ENCODE results near the gene CACNA1I.

Gene CACNA1I

GRCh38 chr22:39627208-39627607 is 56.7 kb downstream of the CACNA1I start:
- DNase-seq, result no peak

- no peak for DNase-seq
Observed at GRCh38 chr22:39627865-39628562, 57.5 kb downstream of the CACNA1I start.

- no peak for DNase-seq
Observed at GRCh38 chr22:39628563-39629080, 58.1 kb downstream of the CACNA1I start.

DNA sequence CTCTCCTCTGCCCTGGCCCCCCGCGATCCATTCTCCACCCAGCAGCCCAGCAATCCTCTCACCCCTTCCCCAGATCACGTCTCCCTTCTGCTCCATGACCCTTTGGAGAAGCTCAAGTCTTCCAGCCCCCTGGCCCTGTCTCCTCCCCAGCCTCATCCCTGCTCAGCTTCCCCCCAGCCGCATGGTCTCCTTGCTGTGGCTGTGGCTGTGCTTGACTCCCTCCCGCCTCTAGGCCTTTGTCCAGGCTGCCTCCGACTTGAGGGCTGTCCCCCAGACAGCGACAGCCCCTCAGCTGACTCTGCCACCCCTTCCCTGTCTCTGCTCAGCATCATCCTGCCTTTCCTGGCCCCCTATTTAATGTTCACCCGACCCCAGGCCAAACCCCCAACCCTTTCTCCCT is 59.3 kb downstream of the CACNA1I start:
- DNase-seq, result no peak

DNA sequence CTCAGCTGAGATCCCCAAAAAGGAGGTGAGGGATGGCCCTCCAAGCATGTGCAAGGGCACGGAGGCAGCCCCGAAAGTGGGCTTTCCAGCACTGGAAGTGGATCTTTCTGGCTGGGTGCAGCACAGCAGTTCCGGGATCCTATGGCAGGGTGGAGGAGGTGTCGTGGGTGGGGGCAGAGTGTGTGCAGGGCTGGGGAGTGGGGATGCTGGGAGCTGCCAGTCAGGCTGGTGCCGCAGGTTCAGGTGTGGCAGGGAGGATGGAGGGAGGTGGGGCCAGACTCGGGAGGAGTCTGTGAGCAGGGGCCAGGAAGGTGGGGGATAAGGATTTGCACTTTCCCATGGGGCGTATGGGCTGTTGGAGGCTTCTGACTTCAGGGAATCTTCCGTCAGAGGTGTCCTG is 60.2 kb downstream of the CACNA1I start:
- DNase-seq, result no peak

GRCh38 chr22:39631381-39632286 is 61.1 kb downstream of the CACNA1I start:
- DNase-seq, result no peak

DNA sequence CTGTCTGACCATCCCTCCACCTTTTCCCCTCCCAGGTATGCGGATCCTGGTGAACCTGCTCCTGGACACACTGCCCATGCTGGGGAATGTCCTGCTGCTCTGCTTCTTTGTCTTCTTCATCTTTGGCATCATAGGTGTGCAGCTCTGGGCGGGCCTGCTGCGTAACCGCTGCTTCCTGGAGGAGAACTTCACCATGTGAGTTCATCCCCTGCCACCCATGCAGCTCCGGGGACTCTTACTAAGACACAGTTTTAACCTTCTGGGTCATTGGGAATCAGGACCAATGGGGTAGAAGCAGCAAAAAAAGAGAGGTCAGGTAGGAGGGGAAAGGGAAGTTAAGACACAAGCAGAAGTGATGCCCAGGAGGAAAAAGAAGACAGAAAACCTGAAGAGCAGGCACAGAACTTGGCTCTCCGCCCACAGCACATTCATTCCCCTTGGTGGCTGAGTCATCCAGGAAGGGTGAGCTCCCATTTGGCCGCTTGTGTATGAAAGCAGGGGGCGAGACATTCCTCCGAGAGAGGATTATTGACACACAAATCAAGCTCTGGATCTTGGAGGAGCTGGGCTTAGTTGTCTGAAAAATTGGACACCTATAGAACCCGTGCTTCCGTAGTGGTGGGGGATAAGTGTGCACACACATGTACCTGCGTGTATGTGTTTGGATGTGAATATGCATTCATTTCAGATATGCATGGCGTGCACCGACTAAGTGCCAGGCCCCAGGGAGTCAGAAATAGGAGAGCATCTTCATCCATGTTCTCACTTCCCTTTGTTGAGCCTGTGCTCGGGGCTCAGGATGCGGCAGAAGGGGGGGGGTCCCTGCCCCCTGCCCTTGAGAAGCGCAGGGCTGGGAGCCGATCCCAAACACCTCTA is 64.2 kb downstream of the CACNA1I start:
- peak; percentile 51 to 61 for DNase-seq

GRCh38 chr22:39635719-39636118 is 65.2 kb downstream of the CACNA1I start:
- DNase-seq, result no peak

GRCh38 chr22:39638958-39639357 is 68.4 kb downstream of the CACNA1I start:
- DNase-seq, result no peak

- DNase-seq, result no peak
Observed at GRCh38 chr22:39641660-39642310, 71.2 kb downstream of the CACNA1I start.

DNA sequence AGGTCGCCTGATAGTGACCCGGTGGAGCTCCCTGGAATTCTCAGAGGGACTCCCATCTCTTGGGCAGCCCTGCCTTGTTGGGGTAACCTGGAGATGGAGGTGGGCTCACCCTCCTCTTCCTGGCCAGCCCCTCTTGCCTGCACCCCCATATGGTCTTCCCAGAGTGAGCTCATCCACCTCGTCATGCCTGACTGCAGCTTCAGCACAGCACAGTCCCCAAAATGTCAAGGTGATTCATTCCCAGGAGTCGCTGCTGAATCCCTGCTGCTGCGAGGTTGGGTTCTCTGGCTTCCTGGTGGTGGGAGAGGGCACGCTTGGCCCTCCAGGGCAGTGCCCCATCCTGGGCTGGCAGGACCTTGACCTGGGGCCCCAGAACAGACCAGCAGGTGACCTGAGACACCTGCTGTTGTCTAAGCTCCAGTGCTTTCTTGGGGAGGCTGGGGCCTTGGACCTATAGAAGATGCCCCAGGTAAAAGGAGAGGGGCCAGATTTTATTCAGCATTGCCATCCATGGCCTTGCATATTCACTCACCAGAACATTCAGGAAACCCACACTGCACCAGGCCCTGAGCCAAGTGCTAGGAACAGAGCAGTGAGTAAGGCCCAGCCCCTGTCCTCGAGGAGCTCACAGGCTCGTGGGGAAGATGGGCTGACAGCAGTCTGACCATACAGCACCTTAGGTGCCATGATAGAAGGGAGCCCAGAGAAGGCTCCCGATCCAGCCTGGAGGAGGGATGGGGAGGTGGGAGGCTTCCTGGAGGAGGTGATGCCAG is 72.9 kb downstream of the CACNA1I start:
- DNase-seq, result no peak

DNA sequence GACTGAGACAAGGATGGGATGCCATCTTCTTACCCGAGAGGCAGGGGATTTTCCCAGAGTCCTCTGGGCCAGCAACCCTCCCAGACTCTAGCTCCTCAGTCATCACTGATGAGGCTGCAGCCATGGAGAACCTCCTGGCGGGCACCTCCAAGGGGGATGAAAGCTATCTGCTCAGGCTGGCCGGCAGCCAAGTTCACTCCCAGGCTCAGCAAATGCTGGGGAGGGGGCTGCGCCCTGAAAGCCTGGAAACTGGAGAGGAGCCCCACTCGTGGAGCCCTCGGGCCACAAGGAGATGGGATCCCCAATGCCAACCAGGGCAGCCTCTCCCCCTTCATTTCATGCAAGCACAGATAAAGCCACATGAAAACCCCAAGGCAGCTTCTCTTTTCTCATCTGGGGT is 75.0 kb downstream of the CACNA1I start:
- no peak for DNase-seq

DNA sequence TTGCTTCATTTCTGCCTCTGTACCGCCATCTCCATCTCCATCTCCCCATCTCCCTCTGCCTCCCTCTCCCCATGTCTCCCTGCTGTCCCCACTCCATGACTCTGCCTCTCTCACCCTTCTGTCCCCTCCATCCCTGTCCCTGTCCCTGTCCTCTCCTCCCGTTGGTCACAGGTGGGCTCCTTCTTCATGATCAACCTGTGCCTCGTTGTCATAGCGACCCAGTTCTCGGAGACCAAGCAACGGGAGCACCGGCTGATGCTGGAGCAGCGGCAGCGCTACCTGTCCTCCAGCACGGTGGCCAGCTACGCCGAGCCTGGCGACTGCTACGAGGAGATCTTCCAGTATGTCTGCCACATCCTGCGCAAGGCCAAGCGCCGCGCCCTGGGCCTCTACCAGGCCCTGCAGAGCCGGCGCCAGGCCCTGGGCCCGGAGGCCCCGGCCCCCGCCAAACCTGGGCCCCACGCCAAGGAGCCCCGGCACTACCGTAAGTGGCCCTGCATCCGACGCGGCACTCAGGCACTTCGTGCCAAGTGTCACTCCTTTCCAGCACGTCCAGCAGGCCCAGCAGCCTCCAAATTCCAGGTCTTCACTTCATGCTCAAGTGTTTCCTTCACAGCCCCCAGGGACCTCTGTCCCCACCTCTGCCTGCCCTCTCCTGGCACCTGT is 76.0 kb downstream of the CACNA1I start:
- no peak for DNase-seq

- no peak for DNase-seq
Observed at GRCh38 chr22:39647836-39648629, 77.5 kb downstream of the CACNA1I start.

- DNase-seq, result no peak
Observed at GRCh38 chr22:39648630-39648950, 78.0 kb downstream of the CACNA1I start.

GRCh38 chr22:39649500-39650089 is 79.0 kb downstream of the CACNA1I start:
- DNase-seq, result no peak

DNA sequence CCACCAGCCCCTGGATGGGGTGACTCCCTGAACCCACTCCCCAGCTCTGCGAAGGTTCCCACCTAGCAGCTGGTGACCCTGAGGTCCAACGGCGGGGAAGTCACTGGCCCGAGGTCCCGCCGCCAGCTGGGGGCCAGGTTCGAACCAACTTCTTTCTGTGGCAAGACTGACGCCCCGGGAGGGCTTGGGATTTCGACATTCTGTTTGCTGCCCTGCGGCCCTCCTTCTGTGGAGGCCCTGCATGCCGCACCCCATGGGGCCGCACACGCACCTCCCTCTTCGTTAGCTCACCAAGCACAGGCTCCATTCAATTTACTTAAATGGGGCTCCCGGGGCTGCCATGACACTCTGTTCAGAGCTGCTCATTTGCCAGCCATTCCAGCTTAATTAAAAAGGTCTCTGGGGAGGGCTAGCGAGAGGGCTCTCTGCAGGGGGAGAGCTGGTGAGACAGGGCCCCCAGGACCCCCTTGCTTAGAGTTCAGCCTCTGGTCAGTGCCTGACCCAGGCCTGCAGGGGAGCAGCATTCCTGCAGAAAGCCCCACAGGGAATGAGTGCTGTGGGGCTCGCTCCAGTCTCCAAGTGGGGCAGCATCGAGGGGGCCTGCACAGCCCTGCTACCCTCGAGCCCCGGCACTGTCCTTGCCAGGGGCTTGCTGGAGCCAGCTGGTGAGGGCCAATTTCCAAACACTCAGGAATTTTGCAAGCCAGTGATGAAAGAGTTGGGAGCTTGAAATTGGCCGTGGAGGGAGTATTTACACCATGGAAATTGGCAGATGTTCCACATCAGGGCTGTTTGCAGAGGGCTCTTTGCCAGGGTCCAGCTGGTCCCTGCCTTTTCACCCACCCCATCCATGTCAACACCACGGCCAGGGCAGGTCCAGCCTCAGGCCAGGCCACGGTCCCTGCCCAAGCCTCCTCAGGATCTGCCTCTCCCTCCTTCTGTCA is 80.8 kb downstream of the CACNA1I start:
- DNase-seq, result no peak

DNA sequence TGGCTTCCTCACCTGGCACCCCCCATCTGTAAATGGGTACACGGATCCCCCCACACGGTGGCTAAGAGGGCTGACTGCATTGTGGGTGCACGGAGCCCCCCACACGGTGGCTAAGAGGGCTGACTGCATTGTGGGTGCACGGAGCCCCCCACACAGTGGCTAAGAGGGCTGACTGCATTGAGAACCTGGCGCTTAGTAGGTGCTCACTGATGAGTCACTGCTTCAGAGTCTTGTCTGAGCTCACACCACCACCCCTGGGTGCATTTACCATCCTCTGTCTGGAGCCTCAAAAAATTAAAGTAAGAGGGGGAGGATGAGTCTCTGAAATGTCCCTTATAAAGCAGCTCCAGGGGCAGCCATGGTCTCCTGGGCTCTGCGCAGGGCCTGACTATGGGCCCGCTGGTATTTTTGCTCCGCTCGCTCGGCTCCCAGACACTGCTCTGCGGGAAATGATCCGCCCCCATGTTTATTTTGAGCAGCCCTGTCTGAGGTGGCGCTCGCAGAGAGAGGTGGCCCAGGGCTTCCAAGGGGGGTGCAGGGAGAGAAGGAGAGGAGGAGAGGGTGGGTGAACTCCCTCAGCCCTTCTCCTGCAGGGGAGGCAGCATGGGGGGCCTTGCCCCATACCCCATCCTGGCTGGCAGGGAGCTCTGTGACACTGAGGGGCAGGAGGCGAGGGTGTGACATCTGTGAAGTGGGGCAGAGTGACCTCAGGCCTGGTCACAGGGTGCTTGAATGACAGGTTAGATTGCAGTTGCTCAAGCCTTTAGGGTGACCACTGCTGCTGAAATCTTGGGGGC is 82.6 kb downstream of the CACNA1I start:
- DNase-seq, result no peak

All from activated CD4-positive, alpha-beta T cell treated with anti-CD3 and anti-CD28 coated beads, Interleukin-2, amount 50 U/mL, for 48 hours (primary cell).